Measurements from ENCODE around the gene PLN. TPM values are rescaled to one million over a fixed set of nuclear protein-coding genes. Genes with fewer than 3 reads are reported as not detected.

PLN gene
- total RNA-seq, 1 experiment from 2014 or later = not detected

DNA sequence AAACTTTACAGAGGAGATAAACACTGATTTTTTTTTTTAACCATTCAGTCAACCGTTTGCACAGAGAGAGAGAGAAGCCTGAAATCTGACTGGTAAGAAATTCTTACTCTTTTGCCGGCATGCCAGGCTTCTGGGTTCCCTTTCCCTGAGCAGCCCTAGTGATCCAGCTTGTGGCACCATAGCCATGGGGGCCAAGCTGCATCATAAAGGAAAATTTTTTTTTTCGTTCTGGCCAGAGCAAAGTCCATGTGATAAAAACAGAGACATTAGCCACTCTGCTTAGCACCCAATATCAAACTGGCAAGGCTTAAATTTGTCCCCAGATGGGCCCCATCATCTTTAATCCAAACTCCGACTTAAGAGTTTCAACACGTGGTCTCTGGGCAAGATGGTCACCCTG is 58.8 kb downstream of the PLN start:
- H3K27ac Mint-ChIP-seq (ENCODE audit: unreplicated experiment) = no peak overlapping the region
- Histone ChIP-seq H3K4me1 (no peaks in the 10 kb centered on the region), H3K9me3 (no peaks in the 10 kb centered on the region), H3K36me3 (ENCODE audit: control insufficient read depth, insufficient read depth, low read length) (no peaks in the 10 kb centered on the region), H3K4me3 (ENCODE audit: low read depth, low read length) (no peak overlapping the region), H3K27me3 (replicated peaks; ENCODE audit: control insufficient read depth, insufficient read depth, low read length) (no peaks in the 10 kb centered on the region)
- H3K9me3 Mint-ChIP-seq (ENCODE audit: unreplicated experiment) = no peaks in the 10 kb centered on the region
- no peak for DNase-seq
- POLR2A ChIA-PET = no interaction called here
- H3K27me3 Mint-ChIP-seq (ENCODE audit: insufficient read depth, unreplicated experiment) = no peaks in the 10 kb centered on the region
- CTCF ChIA-PET = no interaction called here
- no peak for TF ChIP-seq CTCF (IDR thresholded peaks at IDR 0.05; ENCODE audit: insufficient read depth in 1 of 2, low read depth in 1 of 2, low read length in 1 of 2, severe bottlenecking in 1 of 2, unreplicated experiment in 1 of 2)
- H3K4me1 Mint-ChIP-seq (ENCODE audit: low read depth, unreplicated experiment) = no peaks in the 10 kb centered on the region
- H3K4me3 Mint-ChIP-seq (ENCODE audit: unreplicated experiment) = no peak overlapping the region
- H3K36me3 Mint-ChIP-seq (ENCODE audit: insufficient read depth, unreplicated experiment) = no peaks in the 10 kb centered on the region
- no TSS peak for BruUV-seq (replicated peaks)
- intact Hi-C loops (cut with micrococcal nuclease; ENCODE audit: unreplicated experiment) = no loop called here

Other genes starting within 250 kb of the PLN start
- gene CEP85L, start 103.3 kb downstream of the PLN start, total RNA-seq (2022) = 0.29 and 0.46 TPM in 2 replicates

Measured in Caco-2 (cell line).